ENCODE measurements around the gene PLSCR2.
A peak's percentile ranks its signal among the peaks of the same experiment; 100 is the strongest.
"Not testable (repeated sequence)": the region's sequence is repeated elsewhere in the genome, so short reads cannot be mapped to it uniquely, and the experiment has no call there.

The PLSCR2 gene

DNA sequence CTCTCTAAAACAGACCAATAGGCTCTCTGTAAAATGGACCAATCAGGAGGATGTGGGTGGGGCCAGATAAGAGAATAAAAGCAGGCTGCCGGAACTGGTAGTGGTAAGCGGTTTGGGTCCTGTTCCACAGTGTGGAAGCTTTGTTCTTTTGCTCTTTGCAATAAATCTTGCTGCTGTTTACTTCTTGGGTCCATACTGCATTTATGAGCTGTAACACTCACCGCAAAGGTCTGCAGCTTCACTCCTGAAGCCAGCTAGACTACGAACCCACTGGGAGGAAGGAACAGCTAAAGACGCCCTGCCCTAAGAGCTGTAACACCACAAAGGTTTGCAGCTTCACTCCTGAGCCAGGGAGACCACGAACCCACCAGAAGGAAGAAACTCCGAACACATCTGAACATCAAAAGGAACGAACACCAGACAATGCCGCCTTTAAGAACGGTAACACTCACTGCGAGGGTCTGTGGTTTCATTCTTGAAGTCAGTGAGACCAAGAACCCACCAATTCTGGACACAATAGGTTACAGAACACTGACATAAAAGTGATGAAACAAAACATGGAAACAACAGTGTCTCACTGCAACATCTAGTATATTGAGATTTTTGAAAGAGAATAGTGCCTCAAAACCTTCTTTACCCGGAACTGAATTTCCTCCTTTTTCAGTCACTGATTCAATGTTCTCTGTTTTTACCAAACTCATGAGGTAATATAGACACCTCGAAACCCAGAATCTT lies 28.8 kb upstream of the PLSCR2 start:
- CTCF ChIA-PET, result no interaction called here
- H3K4me3 Mint-ChIP-seq, result peak overlapping the region; percentile 74
- peak overlapping the region; percentile 95 for H3K27ac Mint-ChIP-seq
- H3K9me3 Mint-ChIP-seq, result peaks cover 14% of the 10 kb centered on the region
- H3K36me3 Mint-ChIP-seq, result peaks cover 9% of the 10 kb centered on the region
- peak; percentile 77 for DNase-seq
- H3K27me3 Mint-ChIP-seq, result peaks cover 3% of the 10 kb centered on the region
- peaks cover 24% of the 10 kb centered on the region for H3K4me1 Mint-ChIP-seq

DNA sequence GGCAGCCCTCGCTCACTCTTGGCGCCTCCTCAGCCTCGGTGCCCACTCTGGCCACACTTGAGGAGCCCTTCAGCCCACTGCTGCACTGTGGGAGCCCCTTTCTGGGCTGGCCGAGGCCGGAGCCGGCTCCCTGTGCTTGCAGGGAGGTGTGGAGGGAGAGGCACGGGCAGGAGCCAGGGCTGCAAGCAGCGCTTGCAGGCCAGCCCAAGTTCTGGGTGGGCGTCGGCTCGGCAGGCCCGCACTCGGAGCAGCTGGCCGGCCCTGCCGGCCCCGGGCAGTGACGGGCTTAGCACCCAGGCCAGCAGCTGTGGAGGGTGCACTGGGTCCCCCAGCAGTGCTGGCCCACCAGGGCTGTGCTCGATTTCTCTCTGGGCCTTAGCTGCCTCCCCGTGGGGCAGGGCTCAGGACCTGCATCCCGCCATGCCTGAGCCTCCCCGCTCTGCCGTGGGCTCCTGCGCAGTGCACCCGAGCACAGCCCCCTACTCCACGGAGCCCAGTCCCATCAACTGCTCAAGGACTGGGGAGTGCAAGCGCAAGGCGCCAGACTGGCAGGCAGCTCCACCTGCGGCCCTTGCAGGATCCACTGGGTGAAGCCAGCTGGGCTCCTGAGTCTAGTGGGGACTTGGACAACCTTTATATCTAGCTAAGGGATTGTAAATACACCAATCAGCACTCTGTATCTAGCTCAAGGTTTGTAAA lies 27.9 kb upstream of the PLSCR2 start:
- H3K36me3 Mint-ChIP-seq, DNase-seq, CTCF ChIA-PET, H3K4me3 Mint-ChIP-seq: not testable (repeated sequence)
- Mint-ChIP-seq H3K4me1 (peaks cover 24% of the 10 kb centered on the region), H3K27ac (peak overlapping the region; percentile 95), H3K9me3 (peaks cover 14% of the 10 kb centered on the region), H3K27me3 (peaks cover 10% of the 10 kb centered on the region)

DNA sequence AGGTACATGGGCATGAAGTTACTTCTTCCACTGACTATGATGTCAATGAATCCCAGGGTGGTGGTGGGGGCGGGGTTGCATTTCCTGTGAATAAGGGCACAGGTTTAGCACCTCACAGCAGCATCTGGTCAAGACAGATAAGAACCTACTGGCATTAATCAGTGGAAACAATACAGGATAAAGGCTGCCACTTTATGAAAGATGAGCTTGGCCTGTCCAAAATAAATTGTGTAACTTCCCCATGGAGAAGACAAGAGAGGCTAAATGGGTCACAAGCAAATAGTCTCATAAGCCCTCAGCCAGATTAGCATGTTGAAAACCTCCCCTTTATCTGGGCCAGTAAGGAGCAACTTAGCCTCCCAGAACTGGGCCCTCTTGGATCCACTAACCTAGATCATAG lies 27.4 kb upstream of the PLSCR2 start:
- DNase-seq, result no peak
- CTCF ChIA-PET, result no interaction called here
- H3K36me3 Mint-ChIP-seq, result peaks cover 5% of the 10 kb centered on the region
- peaks cover 24% of the 10 kb centered on the region for H3K4me1 Mint-ChIP-seq
- peaks cover 16% of the 10 kb centered on the region for H3K27me3 Mint-ChIP-seq
- H3K27ac Mint-ChIP-seq, result no peak overlapping the region
- peaks cover 14% of the 10 kb centered on the region for H3K9me3 Mint-ChIP-seq
- H3K4me3 Mint-ChIP-seq, result no peak overlapping the region

DNA sequence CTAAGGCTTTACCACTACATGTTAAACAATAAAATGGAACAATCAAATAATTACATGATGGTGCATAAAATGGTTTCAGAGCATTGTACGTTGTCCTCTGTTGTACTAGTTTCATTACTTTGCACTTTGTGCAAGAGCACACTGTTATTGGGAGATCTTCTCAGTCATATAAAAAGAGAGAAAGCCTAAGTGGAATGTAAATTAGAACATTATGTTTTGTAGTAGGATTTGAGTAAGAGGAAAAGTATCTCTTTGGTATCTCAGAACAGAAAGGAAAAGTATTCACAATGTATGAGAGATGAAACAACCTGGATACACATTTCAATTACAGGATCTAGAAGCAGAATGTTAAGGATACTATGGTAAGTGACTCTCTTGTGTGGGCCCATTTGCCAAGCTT lies 26.9 kb upstream of the PLSCR2 start:
- no peak overlapping the region for H3K4me3 Mint-ChIP-seq
- CTCF ChIA-PET, result no interaction called here

DNA sequence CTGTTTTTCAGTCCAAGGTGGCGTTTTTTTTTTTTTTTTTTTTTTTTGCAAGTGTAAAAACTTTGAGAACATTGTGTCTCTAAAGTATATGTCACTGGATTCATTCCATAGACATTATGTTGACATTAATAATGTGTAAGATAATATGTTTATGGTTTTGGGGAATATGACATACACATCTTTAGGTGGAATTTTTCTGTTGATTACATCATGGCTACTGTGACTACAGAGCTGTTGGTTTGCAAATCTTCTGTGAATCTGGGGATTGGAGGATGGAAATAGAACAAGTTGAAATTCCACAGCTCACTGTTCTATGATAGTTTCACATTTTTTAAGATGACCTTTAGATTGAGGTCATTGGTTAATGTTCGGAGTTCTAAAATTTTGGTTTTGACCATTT lies 24.4 kb upstream of the PLSCR2 start:
- DNase-seq, result no peak
- H3K27ac Mint-ChIP-seq, result no peak overlapping the region
- CTCF ChIA-PET, result no interaction called here
- H3K4me3 Mint-ChIP-seq, result no peak overlapping the region
- H3K36me3 Mint-ChIP-seq, result peaks cover 5% of the 10 kb centered on the region
- H3K27me3 Mint-ChIP-seq, result peaks cover 22% of the 10 kb centered on the region
- H3K4me1 Mint-ChIP-seq, result peaks cover 20% of the 10 kb centered on the region
- peaks cover 16% of the 10 kb centered on the region for H3K9me3 Mint-ChIP-seq

More for the DNA sequence above, 26.9 kb upstream of the PLSCR2 start:
- Mint-ChIP-seq H3K27ac (no peak overlapping the region), H3K27me3 (peaks cover 19% of the 10 kb centered on the region), H3K9me3 (peaks cover 14% of the 10 kb centered on the region), H3K4me1 (peaks cover 24% of the 10 kb centered on the region), H3K36me3 (peaks cover 5% of the 10 kb centered on the region)
- DNase-seq, result no peak

DNA sequence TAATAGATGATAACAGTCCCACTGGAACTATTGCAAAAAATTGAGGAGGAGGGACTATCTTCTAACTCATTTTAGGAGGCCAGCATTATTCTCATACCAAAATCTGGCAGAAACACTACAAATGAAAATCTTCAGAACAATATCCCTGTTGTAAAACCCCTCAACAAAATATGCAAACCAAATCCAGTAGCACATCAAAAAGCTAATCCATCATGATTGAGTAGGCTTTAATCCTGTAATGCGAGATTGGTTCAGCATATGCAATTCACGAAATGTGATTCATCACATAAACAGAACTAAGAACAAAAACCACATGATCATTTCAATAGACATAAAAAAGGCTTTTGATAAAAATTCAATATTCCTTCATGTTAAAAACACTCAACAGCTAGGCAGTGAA lies 23.9 kb upstream of the PLSCR2 start:
- Mint-ChIP-seq H3K27me3 (peaks cover 22% of the 10 kb centered on the region), H3K4me1 (peaks cover 14% of the 10 kb centered on the region), H3K36me3 (peaks cover 5% of the 10 kb centered on the region), H3K27ac (no peak overlapping the region), H3K4me3 (no peak overlapping the region), H3K9me3 (peaks cover 16% of the 10 kb centered on the region)
- CTCF ChIA-PET, result no interaction called here
- no peak for DNase-seq

DNA sequence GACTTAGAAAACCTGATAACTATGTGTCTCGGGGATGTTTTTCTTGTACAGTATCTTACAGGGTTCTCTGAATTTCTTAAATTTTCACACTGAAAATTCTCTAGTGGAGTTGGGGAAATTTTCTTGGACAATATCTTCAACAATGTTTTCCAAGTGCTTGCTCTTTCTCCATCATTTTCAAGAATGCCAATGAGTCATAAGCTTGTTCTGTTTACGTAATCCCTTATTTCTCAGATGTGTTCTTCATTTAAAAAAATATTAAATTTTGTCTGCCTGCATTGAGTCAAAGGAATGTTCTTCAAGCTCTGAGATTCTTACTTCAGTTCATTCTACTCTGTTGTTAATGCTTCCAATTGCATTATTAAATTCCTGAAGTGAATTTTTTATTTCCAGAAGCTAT lies 21.9 kb upstream of the PLSCR2 start:
- peaks cover 2% of the 10 kb centered on the region for H3K36me3 Mint-ChIP-seq
- CTCF ChIA-PET, result no interaction called here
- no peak overlapping the region for H3K4me3 Mint-ChIP-seq

DNA sequence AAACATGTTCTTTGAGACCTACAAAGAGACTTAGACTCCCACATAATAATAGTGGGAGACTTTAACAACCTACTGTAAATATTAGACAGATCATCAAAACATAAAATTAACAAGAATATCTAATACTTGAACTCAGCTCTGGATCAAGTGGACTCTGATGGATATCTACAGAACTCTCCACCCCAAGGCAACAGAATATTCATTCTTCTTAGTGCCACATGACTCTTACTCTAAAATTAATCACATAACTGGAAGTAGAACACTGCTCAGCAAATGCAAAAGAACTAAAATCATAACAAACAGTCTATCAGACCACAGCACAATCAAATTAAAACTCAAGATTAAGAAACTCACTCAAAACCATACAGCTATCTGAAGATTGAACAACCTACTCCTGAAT lies 15.9 kb upstream of the PLSCR2 start:
- CTCF ChIA-PET, result no interaction called here
- Mint-ChIP-seq H3K9me3 (peaks cover 13% of the 10 kb centered on the region), H3K27me3 (peaks cover 9% of the 10 kb centered on the region), H3K4me1 (no peaks in the 10 kb centered on the region), H3K36me3 (no peaks in the 10 kb centered on the region), H3K4me3 (no peak overlapping the region), H3K27ac (no peak overlapping the region)
- no peak for DNase-seq

More for the DNA sequence above, 21.9 kb upstream of the PLSCR2 start:
- DNase-seq, result no peak
- H3K27ac Mint-ChIP-seq, result no peak overlapping the region
- H3K27me3 Mint-ChIP-seq, result peaks cover 22% of the 10 kb centered on the region
- H3K9me3 Mint-ChIP-seq, result peaks cover 13% of the 10 kb centered on the region
- peaks cover 2% of the 10 kb centered on the region for H3K4me1 Mint-ChIP-seq

DNA sequence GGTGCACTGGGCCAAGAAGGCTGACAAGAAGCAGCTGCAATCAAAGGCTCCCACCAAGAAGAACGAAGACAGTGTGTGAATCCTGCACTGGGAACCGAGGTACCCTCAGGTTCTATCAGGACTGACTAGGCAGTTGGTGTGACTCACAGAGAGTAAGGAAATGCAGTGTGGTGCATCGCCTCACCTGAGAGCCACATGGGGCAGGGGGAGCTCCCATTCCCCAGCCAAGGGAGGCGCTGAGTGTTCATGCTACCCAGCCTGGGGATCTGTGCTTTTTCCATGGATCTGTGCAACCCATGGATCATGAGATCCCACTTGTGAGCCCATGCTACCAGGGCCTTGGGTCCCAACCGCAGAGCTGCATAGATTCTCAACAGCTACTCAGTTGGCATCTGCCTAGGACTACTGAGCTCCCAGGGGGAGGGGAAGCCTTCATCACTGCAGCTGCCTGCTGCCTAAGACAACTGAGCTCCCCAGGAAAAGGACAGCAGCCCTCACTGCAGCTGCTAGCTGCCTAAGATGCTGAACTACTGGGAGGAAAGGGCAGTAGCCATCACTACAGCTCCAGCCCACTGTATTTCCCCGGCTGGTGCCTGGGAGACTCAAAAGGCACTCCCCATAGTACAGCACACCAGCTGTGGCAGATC lies 6.9 kb upstream of the PLSCR2 start:
- CTCF ChIA-PET, result no interaction called here
- Mint-ChIP-seq H3K27me3 (peaks cover 21% of the 10 kb centered on the region), H3K4me1 (no peaks in the 10 kb centered on the region), H3K36me3 (no peaks in the 10 kb centered on the region), H3K9me3 (no peaks in the 10 kb centered on the region), H3K27ac (no peak overlapping the region), H3K4me3 (no peak overlapping the region)
- DNase-seq, result no peak

DNA sequence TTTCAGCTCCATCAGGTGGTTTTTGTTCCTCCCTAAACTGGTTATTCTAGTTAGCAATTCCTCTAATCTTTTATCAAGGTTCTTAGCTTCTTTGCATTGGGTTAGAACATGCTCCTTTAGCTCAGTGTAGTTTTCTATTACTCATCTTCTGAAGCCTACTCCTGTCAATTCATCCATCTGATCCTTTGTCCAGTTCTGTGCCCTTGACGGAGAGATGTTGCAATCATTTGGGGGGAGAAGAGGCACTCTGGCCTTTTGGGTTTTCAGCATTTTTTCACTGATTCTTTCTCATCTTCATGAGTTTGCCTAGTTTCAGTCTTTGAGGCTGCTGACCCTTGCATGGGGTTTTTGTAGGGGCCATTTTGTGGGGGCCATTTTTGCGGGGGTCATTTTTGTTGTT lies 5.6 kb upstream of the PLSCR2 start:
- H3K4me3 Mint-ChIP-seq, H3K27ac Mint-ChIP-seq, CTCF ChIA-PET, H3K4me1 Mint-ChIP-seq, H3K36me3 Mint-ChIP-seq, DNase-seq, H3K9me3 Mint-ChIP-seq: not testable (repeated sequence)
- peaks cover 21% of the 10 kb centered on the region for H3K27me3 Mint-ChIP-seq

DNA sequence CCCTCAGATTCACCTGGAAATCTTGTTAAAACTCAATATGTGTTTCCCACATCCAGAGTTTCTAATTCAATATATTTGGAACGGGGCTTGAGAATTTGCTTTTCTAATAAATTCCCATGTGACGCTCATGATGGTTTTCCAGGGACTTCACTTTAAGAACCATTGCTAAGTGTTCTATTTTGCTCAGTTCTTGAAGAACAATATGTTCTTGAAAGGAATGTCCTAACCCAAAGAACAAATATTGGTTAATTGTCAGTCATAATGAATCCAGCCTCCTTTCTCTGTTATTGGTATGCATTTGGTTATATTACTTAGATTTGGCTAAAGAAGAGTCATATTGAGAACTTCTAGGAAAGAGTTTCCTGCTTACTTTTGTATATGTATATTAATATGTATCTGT lies 4.4 kb upstream of the PLSCR2 start:
- Mint-ChIP-seq H3K4me1 (peaks cover 14% of the 10 kb centered on the region), H3K4me3 (no peak overlapping the region), H3K27ac (no peak overlapping the region), H3K36me3 (no peaks in the 10 kb centered on the region), H3K27me3 (peaks cover 21% of the 10 kb centered on the region), H3K9me3 (no peaks in the 10 kb centered on the region)
- CTCF ChIA-PET, result no interaction called here
- no peak for DNase-seq

DNA sequence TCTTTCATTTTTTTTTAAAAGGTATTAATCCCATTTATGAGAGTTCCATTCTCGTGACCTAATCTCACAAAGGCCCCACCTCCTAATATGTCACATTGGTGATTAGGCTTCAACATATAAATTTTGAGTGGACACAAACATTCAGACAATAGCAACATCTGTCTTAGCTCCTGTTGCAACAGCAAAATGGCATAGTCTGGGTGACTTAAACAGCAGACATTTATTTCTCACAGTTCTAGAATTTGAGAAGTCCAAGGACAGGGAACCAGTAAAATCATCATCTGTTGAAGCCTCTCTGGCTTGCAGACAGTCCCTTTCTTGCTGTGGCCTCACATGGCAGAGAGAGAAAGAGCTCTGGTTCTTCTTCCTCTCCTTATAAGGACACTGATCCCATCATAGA lies 3.2 kb upstream of the PLSCR2 start:
- peaks cover 17% of the 10 kb centered on the region for H3K27me3 Mint-ChIP-seq
- H3K4me1 Mint-ChIP-seq, result peaks cover 14% of the 10 kb centered on the region
- no peak overlapping the region for H3K27ac Mint-ChIP-seq
- no peaks in the 10 kb centered on the region for H3K36me3 Mint-ChIP-seq
- DNase-seq, result no peak
- no peaks in the 10 kb centered on the region for H3K9me3 Mint-ChIP-seq
- no peak overlapping the region for H3K4me3 Mint-ChIP-seq
- CTCF ChIA-PET, result no interaction called here

DNA sequence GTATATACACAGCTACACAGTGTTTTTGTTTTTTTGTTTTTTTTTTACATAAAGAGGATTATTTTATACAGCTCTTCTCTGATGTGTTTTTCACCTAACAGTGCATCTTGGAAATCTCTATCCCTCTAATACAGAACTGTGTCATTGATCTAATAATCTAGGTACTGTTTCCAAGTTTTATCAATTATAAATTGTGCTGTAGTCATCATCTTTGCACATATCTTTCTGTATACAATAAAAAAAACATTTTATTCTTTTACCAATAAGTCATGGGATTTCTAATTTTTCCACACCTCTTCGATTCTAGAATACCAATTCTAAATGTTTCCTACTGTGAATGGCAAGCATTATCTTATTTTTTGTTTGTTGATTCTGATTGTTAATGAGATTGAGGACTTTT lies 1.7 kb upstream of the PLSCR2 start:
- H3K27ac Mint-ChIP-seq, result no peak overlapping the region
- no peaks in the 10 kb centered on the region for H3K36me3 Mint-ChIP-seq
- CTCF ChIA-PET, result no interaction called here

DNA sequence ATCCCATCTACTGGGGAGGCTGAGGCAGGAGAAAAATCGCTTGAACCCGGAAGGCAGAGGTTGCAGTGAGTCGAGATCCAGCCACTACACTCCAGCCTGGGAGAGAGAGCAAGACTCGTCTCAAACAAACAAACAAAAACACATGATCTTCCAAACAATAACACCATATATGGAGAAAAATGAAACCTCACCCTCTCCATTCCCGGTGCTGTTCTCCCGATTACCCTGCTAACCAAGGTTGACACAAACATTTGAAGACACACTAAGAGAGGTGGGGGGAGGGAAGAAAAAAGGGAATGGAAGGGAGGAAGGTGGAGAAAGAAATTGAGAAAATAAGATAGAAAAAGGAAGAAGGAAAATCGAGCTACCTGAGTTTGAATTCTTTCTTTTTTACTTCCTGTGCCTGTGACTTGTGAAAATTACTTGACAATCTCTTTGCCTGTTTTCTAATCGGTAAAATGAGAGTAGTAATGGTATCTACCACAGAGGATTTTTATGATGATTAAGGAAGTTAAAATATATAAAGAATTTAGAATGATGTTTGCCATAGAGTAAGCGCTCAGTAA lies 1.1 kb upstream of the PLSCR2 start:
- peak overlapping the region; percentile 67 for H3K27ac Mint-ChIP-seq
- H3K27me3 Mint-ChIP-seq, result peaks cover 5% of the 10 kb centered on the region
- peak overlapping the region; percentile 43 for H3K4me3 Mint-ChIP-seq
- CTCF ChIA-PET, result no interaction called here
- H3K4me1 Mint-ChIP-seq, result peaks cover 14% of the 10 kb centered on the region
- no peaks in the 10 kb centered on the region for H3K9me3 Mint-ChIP-seq
- no peaks in the 10 kb centered on the region for H3K36me3 Mint-ChIP-seq
- no peak for DNase-seq

More for the DNA sequence above, 1.7 kb upstream of the PLSCR2 start:
- no peak for DNase-seq
- Mint-ChIP-seq H3K9me3 (no peaks in the 10 kb centered on the region), H3K27me3 (peaks cover 7% of the 10 kb centered on the region), H3K4me3 (no peak overlapping the region), H3K4me1 (peaks cover 14% of the 10 kb centered on the region)
